Calu3 (cell line): ENCODE measurements around the gene ALPK3. TPM values are rescaled to one million over a fixed set of nuclear protein-coding genes. Genes with fewer than 3 reads are reported as not detected.

Source experiments
- BruUV-seq: library from RNA; stranded (reverse); fragments of 400-500 nt; replicated peaks from 2 replicates; lab custom pipeline; 2021; lab: Mats Ljungman, UMichigan
- CTCF ChIA-PET: fragments of 300-600 bp; sonication (Branson Sonifier 250); formaldehyde crosslinking; loops from one replicate; lab custom pipeline; 2022; ENCODE audit warnings: antibody characterized with exemption; lab: Charles Lee
- DNase-seq: peaks from one replicate; pipeline ENCODE4 v3.0.0; 2022
- H3K27ac Mint-ChIP-seq: one replicate; pipeline ENCODE4 v1.8.0; 2022; ENCODE audit warnings: mixed read lengths; ENCODE audit not compliant: unreplicated experiment
- H3K27me3 Mint-ChIP-seq: one replicate; pipeline ENCODE4 v1.8.0; 2022; ENCODE audit warnings: mixed read lengths; ENCODE audit not compliant: unreplicated experiment
- H3K36me3 Mint-ChIP-seq: one replicate; pipeline ENCODE4 v1.8.0; 2022; ENCODE audit warnings: mild to moderate bottlenecking, moderate library complexity, mixed read lengths; ENCODE audit not compliant: insufficient read depth, unreplicated experiment
- H3K4me1 Mint-ChIP-seq: one replicate; pipeline ENCODE4 v1.8.0; 2022; ENCODE audit warnings: mild to moderate bottlenecking, low read depth, mixed read lengths; ENCODE audit not compliant: unreplicated experiment
- H3K4me3 Mint-ChIP-seq: one replicate; pipeline ENCODE4 v1.8.0; 2022; ENCODE audit warnings: mild to moderate bottlenecking, low read depth, moderate library complexity, mixed read lengths; ENCODE audit not compliant: unreplicated experiment
- H3K9me3 Mint-ChIP-seq: one replicate; pipeline ENCODE4 v1.8.0; 2022; ENCODE audit warnings: low read depth, mixed read lengths; ENCODE audit not compliant: unreplicated experiment
- CTCF ChIP-seq: fragments of 200-600 bp; IDR thresholded peaks from one replicate; pipeline ENCODE4 v1.8.0; 2022; ENCODE audit warnings: antibody characterized with exemption; ENCODE audit not compliant: unreplicated experiment
- intact Hi-C: fragments of 100-400 bp; cut with micrococcal nuclease; formaldehyde crosslinking; loops from one replicate; pipeline ENCODE4 v1.10.0; 2022; ENCODE audit not compliant: unreplicated experiment
- total RNA-seq: library from RNA; stranded (reverse); gene quantifications from 2 replicates; pipeline ENCODE4 v1.2.3, GENCODE V29; 2022

Gene ALPK3
- total RNA-seq, 1 experiment from 2014 or later = 4.6 TPM

- peaks cover 18% of the 10 kb centered on the region for H3K36me3 Mint-ChIP-seq
- no peaks in the 10 kb centered on the region for H3K27me3 Mint-ChIP-seq
- intact Hi-C loops = no loop called here
- DNase-seq = no peak
- H3K9me3 Mint-ChIP-seq = no peaks in the 10 kb centered on the region
- no TSS peak for BruUV-seq
- no peaks in the 10 kb centered on the region for H3K4me1 Mint-ChIP-seq
- CTCF ChIA-PET = interaction anchor here (0.5 to 1.4 kb wide), 4 partner anchors 12 to 358 kb away, joined by 3 to 5 read pairs (median 4); no protein-coding TSS in a partner anchor
- no peak overlapping the region for H3K27ac Mint-ChIP-seq
- no peak overlapping the region for H3K4me3 Mint-ChIP-seq
- TF ChIP-seq CTCF = no peak
These were observed 6.0 kb upstream of the ALPK3 start for GRCh38 chr15:84811151-84811550.

DNA sequence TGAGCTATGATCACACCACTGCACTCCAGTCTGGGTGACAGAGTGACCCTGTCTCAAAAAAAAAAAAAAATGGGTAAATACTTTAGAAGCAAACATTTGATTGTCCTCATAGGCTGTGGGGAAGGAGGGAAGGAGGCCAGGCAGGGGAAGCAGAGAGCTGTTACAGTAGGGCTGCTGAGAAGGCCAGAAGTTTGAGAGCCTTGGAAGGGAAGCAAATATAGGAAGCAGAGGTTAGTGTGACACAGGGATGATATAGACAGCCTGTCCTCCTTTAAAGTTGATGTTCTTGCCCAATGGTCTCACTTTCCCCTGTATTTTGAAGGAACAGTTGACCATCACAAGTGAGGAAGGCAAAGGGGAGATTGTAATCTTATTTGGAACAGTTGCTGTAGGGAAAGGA lies 5.3 kb upstream of the ALPK3 start:
- no peaks in the 10 kb centered on the region for H3K27me3 Mint-ChIP-seq
- no peak for DNase-seq
- BruUV-seq = no TSS peak
- H3K4me3 Mint-ChIP-seq = no peak overlapping the region
- CTCF ChIA-PET = interaction anchor here (0.6 to 1.4 kb wide), 3 partner anchors 11 to 357 kb away, joined by 3 to 5 read pairs (median 4); no protein-coding TSS in a partner anchor
- intact Hi-C loops = no loop called here
- peaks cover 18% of the 10 kb centered on the region for H3K36me3 Mint-ChIP-seq
- no peaks in the 10 kb centered on the region for H3K9me3 Mint-ChIP-seq
- H3K4me1 Mint-ChIP-seq = no peaks in the 10 kb centered on the region
- peak overlapping the region; percentile 45 for H3K27ac Mint-ChIP-seq
- no peak for TF ChIP-seq CTCF

- Mint-ChIP-seq H3K27ac (no peak overlapping the region), H3K4me1 (peaks cover 2% of the 10 kb centered on the region), H3K9me3 (no peaks in the 10 kb centered on the region), H3K27me3 (no peaks in the 10 kb centered on the region), H3K4me3 (no peak overlapping the region), H3K36me3 (peaks cover 18% of the 10 kb centered on the region)
- intact Hi-C loops = no loop called here
- BruUV-seq = no TSS peak
- TF ChIP-seq CTCF = no peak
- DNase-seq = no peak
- CTCF ChIA-PET = no interaction called here
These were observed 4.3 kb upstream of the ALPK3 start for GRCh38 chr15:84812842-84813241.

GRCh38 chr15:84813435-84813834 lies 3.7 kb upstream of the ALPK3 start:
- no peak overlapping the region for H3K4me3 Mint-ChIP-seq
- no peak for TF ChIP-seq CTCF
- DNase-seq = no peak
- CTCF ChIA-PET = no interaction called here
- intact Hi-C loops = no loop called here
- no peaks in the 10 kb centered on the region for H3K27me3 Mint-ChIP-seq
- no TSS peak for BruUV-seq
- H3K27ac Mint-ChIP-seq = no peak overlapping the region
- peaks cover 22% of the 10 kb centered on the region for H3K36me3 Mint-ChIP-seq
- peaks cover 8% of the 10 kb centered on the region for H3K4me1 Mint-ChIP-seq
- H3K9me3 Mint-ChIP-seq = no peaks in the 10 kb centered on the region
